ENCODE data around the gene CABP7.

Gene CABP7

GRCh38 chr22:29780748-29781676 lies 61.2 kb downstream of the CABP7 start:
- no peak for DNase-seq

All from cortex of kidney (tissue), 1 donor.